HUES48 (cell line): ENCODE results near the gene CD34.
"Not testable (repeated sequence)": the region's sequence is repeated elsewhere in the genome, so short reads cannot be mapped to it uniquely, and the experiment has no call there.

ENCODE experiments used
- H3K27ac ChIP-seq: one replicate; pipeline ENCODE4 v1.7.0; 2013; ENCODE audit warnings: low read depth, low read length, inconsistent platforms
- H3K27me3 ChIP-seq: 2 replicates; pipeline ENCODE4 v1.6.1; 2013; ENCODE audit warnings: mild to moderate bottlenecking, low read length; ENCODE audit not compliant: control insufficient read depth, insufficient read depth
- H3K36me3 ChIP-seq: 2 replicates; pipeline ENCODE4 v1.6.1; 2013; ENCODE audit warnings: low read length; ENCODE audit not compliant: control insufficient read depth, insufficient read depth
- H3K4me1 ChIP-seq: 2 replicates; pipeline ENCODE4 v1.6.1; 2013; ENCODE audit warnings: mild to moderate bottlenecking, low read length; ENCODE audit not compliant: control insufficient read depth, insufficient read depth
- H3K4me3 ChIP-seq: 2 replicates; pipeline ENCODE4 v1.5.1; 2013; ENCODE audit warnings: mild to moderate bottlenecking, low read depth, low read length
- H3K9ac ChIP-seq: 2 replicates; pipeline ENCODE4 v1.6.1; 2013; ENCODE audit warnings: mild to moderate bottlenecking, low read depth, low read length, moderate library complexity
- H3K9me3 ChIP-seq: 2 replicates; pipeline ENCODE4 v1.6.1; 2013; ENCODE audit warnings: low read length; ENCODE audit not compliant: control insufficient read depth, insufficient read depth

Gene CD34

DNA sequence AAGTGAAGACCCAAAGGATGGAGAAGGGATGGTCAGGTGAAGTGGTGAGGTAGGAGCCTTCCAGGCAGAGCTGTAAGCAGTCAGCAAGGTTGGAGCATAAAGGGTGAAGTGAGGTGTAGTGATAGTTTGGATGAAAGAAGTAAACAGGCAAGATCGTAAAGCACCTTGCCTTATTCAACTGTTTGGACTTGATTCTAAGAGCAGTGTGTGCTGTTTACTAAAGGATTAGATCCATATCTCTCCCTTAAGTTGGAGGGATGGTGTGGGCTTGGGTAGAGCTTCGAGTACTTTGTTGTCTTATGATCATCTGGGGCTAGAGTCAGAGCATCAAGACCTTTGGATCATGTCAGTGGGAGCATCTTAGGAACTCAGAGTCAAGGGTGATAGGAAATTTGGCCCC, 39.8 kb upstream of the CD34 start:
- peaks cover 11% of the 10 kb centered on the region; the same call in 1 of the 2 replicates for H3K27me3 ChIP-seq
- no peak overlapping the region for H3K27ac ChIP-seq
- H3K36me3 ChIP-seq, result no peaks in the 10 kb centered on the region
- no peak overlapping the region for H3K9ac ChIP-seq
- no peak overlapping the region for H3K4me3 ChIP-seq
- no peaks in the 10 kb centered on the region for H3K9me3 ChIP-seq
- H3K4me1 ChIP-seq, result peaks cover 4% of the 10 kb centered on the region; the same call in 1 of the 2 replicates

DNA sequence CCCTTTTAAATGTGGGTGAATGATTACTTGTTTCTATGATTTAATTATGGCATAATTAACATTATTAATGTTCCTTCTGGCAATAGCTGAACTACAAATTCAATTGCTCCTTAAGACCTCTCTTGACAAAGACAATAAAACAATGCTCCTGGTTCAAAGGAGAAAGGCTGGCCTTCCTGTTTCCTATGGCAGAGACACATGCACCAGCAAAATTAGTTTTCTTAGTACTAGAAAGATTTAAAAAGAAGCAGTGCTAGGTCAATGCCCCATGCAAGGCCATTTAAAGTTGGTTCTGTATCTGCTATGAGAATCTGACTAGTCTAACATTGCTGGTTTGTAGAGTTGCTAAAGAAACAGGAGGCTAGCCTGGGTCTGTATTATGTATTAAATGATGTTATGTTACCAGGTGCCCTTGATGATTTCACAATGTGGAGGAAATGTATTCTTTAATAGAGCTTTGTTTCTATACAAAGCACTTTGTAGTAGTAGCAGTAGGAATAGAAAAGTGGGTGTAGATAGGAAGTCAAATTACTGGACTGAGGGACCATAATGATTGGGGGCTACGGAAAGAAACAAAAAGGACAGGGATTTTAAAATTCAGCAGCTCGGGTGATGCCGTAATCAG, 38.8 kb upstream of the CD34 start:
- Histone ChIP-seq H3K4me3 (no peak overlapping the region), H3K9me3 (no peaks in the 10 kb centered on the region), H3K27ac (no peak overlapping the region), H3K9ac (no peak overlapping the region), H3K4me1 (peaks cover 4% of the 10 kb centered on the region; the same call in 1 of the 2 replicates), H3K27me3 (peaks cover 5% of the 10 kb centered on the region; the same call in 1 of the 2 replicates), H3K36me3 (no peaks in the 10 kb centered on the region)

GRCh38 chr1:207948536-207949250, 37.8 kb upstream of the CD34 start:
- Histone ChIP-seq H3K27me3 (peaks cover 5% of the 10 kb centered on the region; the same call in 1 of the 2 replicates), H3K9ac (no peak overlapping the region), H3K4me3 (no peak overlapping the region), H3K36me3 (no peaks in the 10 kb centered on the region), H3K4me1 (peaks cover 4% of the 10 kb centered on the region; the same call in 1 of the 2 replicates), H3K27ac (no peak overlapping the region), H3K9me3 (no peaks in the 10 kb centered on the region)

GRCh38 chr1:207946756-207947155, 35.8 kb upstream of the CD34 start:
- Histone ChIP-seq H3K27ac (no peak overlapping the region), H3K4me3 (no peak overlapping the region), H3K4me1 (no peaks in the 10 kb centered on the region), H3K9me3 (no peaks in the 10 kb centered on the region), H3K27me3 (peaks cover 5% of the 10 kb centered on the region; the same call in 1 of the 2 replicates), H3K36me3 (no peaks in the 10 kb centered on the region), H3K9ac (no peak overlapping the region)

GRCh38 chr1:207944571-207944970, 33.6 kb upstream of the CD34 start:
- no peaks in the 10 kb centered on the region for H3K27me3 ChIP-seq
- no peak overlapping the region for H3K4me3 ChIP-seq
- H3K27ac ChIP-seq, result no peak overlapping the region
- H3K4me1 ChIP-seq, result no peaks in the 10 kb centered on the region
- no peaks in the 10 kb centered on the region for H3K36me3 ChIP-seq
- no peak overlapping the region for H3K9ac ChIP-seq
- H3K9me3 ChIP-seq, result no peaks in the 10 kb centered on the region

GRCh38 chr1:207942337-207942741, 31.4 kb upstream of the CD34 start:
- not testable (repeated sequence) for H3K9me3 ChIP-seq, H3K36me3 ChIP-seq, H3K4me3 ChIP-seq, H3K4me1 ChIP-seq, H3K27ac ChIP-seq, H3K27me3 ChIP-seq, H3K9ac ChIP-seq

- Histone ChIP-seq H3K4me3 (no peak overlapping the region), H3K36me3 (no peaks in the 10 kb centered on the region), H3K9ac (no peak overlapping the region), H3K27ac (no peak overlapping the region), H3K27me3 (no peaks in the 10 kb centered on the region), H3K4me1 (no peaks in the 10 kb centered on the region), H3K9me3 (no peaks in the 10 kb centered on the region)
Observed at GRCh38 chr1:207941665-207942064, 30.7 kb upstream of the CD34 start.

DNA sequence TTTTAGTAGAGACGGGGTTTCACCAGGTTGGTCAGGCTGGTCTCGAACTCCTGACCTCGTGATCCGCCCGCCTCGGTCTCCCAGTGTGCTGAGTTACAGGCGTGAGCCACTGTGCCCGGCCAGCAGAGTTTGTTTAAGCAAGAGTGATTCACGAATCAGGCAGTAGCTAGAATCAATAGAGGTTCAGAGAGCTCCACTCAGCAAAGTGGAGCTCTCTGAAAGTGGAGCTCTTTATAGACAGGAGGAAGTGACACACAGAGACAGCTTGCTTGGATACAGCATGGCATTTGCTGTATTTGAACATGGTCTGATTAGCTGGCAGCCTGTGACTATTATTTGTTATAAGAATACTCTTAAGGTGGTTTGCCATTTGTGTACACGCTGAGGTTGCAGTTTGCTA, 27.1 kb upstream of the CD34 start:
- Histone ChIP-seq H3K36me3 (no peaks in the 10 kb centered on the region), H3K27ac (no peak overlapping the region), H3K4me3 (no peak overlapping the region), H3K9ac (no peak overlapping the region), H3K27me3 (no peaks in the 10 kb centered on the region), H3K4me1 (no peaks in the 10 kb centered on the region), H3K9me3 (no peaks in the 10 kb centered on the region)

GRCh38 chr1:207937204-207937603, 26.3 kb upstream of the CD34 start:
- no peaks in the 10 kb centered on the region for H3K36me3 ChIP-seq
- no peak overlapping the region for H3K4me3 ChIP-seq
- no peaks in the 10 kb centered on the region for H3K9me3 ChIP-seq
- no peaks in the 10 kb centered on the region for H3K4me1 ChIP-seq
- no peak overlapping the region for H3K27ac ChIP-seq
- H3K27me3 ChIP-seq, result no peaks in the 10 kb centered on the region
- H3K9ac ChIP-seq, result no peak overlapping the region

GRCh38 chr1:207935166-207935583, 24.2 kb upstream of the CD34 start:
- Histone ChIP-seq H3K4me3 (no peak overlapping the region), H3K4me1 (no peaks in the 10 kb centered on the region), H3K9ac (no peak overlapping the region), H3K27me3 (no peaks in the 10 kb centered on the region), H3K27ac (no peak overlapping the region), H3K36me3 (no peaks in the 10 kb centered on the region), H3K9me3 (no peaks in the 10 kb centered on the region)

DNA sequence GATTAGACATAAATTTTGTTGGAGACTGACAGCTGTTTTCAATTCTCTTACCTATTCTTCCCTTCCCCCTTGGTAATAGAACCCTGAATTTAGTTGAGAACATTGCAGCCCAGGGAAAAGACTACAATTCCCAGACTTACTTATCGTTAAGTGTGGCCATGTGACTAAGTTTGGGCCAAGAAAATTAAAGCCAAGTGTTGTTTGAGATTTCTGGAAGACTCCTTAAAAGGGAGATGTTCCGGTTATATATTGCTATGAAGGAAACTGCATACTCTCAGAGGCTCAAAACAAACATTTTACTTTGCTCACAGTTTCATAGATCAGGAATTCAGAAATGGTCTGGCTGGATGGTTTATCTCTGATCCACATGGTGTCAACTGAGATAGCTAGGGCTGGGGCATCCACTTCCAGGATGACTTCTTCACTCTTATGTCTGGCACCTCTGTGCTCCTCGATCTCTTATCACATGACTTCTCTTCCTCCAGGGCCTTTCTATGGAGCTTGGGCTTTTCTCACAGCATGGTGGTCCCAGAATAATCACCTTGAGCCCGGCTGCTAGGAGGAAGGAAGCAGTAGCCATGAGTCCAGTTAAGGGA, 22.4 kb upstream of the CD34 start:
- no peaks in the 10 kb centered on the region for H3K27me3 ChIP-seq
- H3K9me3 ChIP-seq, result no peaks in the 10 kb centered on the region
- H3K27ac ChIP-seq, result no peak overlapping the region
- H3K4me3 ChIP-seq, result no peak overlapping the region
- H3K36me3 ChIP-seq, result no peaks in the 10 kb centered on the region
- H3K9ac ChIP-seq, result no peak overlapping the region
- no peaks in the 10 kb centered on the region for H3K4me1 ChIP-seq
